Activated CD4-positive, alpha-beta T cell treated with anti-CD3 and anti-CD28 coated beads, Interleukin-2, amount 10 ng/mL, durations not matched to agents 24 days and 14 days (primary cell): ENCODE measurements around the gene LAMTOR1. TPM values are rescaled to one million over a fixed set of nuclear protein-coding genes. Genes with fewer than 3 reads are reported as not detected.
"Not testable (repeated sequence)": the region's sequence is repeated elsewhere in the genome, so short reads cannot be mapped to it uniquely, and the experiment has no call there.

Experiments used
- DNase-seq: peaks from one replicate; pipeline ENCODE4 v3.0.0; 2022
- H3K27ac Mint-ChIP-seq: one replicate; pipeline ENCODE4 v1.8.0; 2022; ENCODE audit warnings: mild to moderate bottlenecking, mixed read lengths
- H3K27me3 Mint-ChIP-seq: one replicate; pipeline ENCODE4 v1.8.0; 2022; ENCODE audit warnings: mixed read lengths
- H3K36me3 Mint-ChIP-seq: one replicate; pipeline ENCODE4 v1.8.0; 2022; ENCODE audit warnings: low read depth, mild to moderate bottlenecking, mixed read lengths
- H3K4me1 Mint-ChIP-seq: one replicate; pipeline ENCODE4 v1.8.0; 2021; ENCODE audit warnings: mixed read lengths
- H3K4me3 Mint-ChIP-seq: one replicate; pipeline ENCODE4 v1.8.0; 2022; ENCODE audit warnings: mild to moderate bottlenecking, moderate library complexity, mixed read lengths
- H3K9me3 Mint-ChIP-seq: one replicate; pipeline ENCODE4 v1.8.0; 2021; ENCODE audit warnings: mixed read lengths
- intact Hi-C: fragments of 100-400 bp; cut with micrococcal nuclease; formaldehyde crosslinking; loops from one replicate; pipeline ENCODE4 v1.15.1; 2023
- total RNA-seq: library from RNA; stranded (reverse); gene quantifications from 2 replicates; pipeline ENCODE4 v1.2.3, GENCODE V29; 2022

The LAMTOR1 gene
- 78.6 and 81.4 TPM in 2 replicates for total RNA-seq

DNA sequence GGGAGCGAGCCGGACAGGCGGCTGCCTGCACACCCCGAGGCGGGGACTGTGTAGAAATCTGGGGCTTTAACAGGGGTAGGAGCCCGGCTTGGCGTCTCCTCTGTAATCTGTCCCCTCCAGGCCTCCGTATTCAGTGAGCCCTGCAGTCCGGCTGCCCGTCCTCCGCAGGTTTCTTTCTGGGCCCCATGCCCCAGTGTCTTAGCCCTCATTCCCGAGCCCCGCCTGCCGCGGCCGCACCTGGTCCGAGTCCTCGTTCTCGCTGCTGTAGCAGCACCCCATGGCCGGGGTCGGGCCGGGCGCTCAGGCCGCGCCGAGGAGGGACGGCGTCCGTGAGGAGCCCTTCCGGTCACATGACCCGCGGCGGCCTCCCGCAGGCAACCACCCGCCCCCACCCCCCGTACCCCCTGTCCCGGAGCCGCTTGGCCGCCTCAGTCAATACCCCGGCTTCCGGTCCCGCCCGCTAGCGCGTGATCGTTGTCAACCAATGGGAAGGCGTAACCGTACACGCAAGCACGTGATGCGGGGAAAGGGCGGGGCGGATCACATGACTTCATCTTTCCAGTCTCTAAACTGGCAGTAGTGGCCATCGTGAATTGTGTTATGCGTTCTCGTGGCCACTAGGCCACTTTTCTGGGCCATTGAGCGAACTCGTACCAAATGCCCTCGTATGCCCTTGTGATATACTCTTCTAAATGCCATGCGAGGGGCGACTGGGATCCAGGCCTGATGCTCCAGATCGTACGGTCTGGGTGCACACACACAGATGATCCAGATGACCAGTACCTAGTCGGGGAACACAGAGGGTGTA is at the start of gene LAMTOR1:
LAMTOR1 (minus strand) TSS at position 352 of the 808 bp plus-strand sequence; CDS start at position 279, 73 bp downstream.
- peak within 1 kb of the TSS; percentile 94 for H3K27ac Mint-ChIP-seq
- peaks cover 32% of the 10 kb centered on the region for H3K36me3 Mint-ChIP-seq
- H3K9me3 Mint-ChIP-seq = no peaks in the 10 kb centered on the region
- H3K4me1 Mint-ChIP-seq = peaks cover 38% of the 10 kb centered on the region
- DNase-seq = peak; percentile 100
- intact Hi-C loops = loop anchor here (1.0 to 5.0 kb wide), 6 partner anchors 9 to 174 kb away; partner anchors contain the start of genes ANAPC15, LRRC51, NUMA1 and RNF121
- peak within 1 kb of the TSS; percentile 98 for H3K4me3 Mint-ChIP-seq
- H3K27me3 Mint-ChIP-seq = no peaks in the 10 kb centered on the region

DNA sequence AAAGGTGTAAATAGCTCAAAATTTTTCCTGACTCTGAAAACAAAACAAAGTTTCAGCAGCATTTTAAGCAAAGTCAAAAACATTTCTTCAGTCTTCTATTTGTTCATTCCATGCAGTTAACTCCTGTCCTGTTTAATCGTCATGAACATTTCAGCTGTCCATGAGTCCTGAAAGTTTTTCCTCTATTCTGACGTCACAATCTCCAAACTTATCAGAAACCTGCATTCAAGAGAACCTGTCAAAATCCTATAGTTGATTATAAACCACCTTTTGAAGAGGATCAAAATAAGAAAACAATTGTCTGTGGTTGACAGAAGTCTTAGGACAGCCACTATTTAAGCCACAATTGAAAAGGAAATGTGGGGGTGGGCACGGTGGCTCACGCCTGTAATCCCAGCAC is 47.8 kb upstream of the LAMTOR1 start:
- H3K4me1 Mint-ChIP-seq = no peaks in the 10 kb centered on the region
- DNase-seq = no peak
- intact Hi-C loops = no loop called here
- H3K27ac Mint-ChIP-seq = no peak overlapping the region
- no peaks in the 10 kb centered on the region for H3K36me3 Mint-ChIP-seq
- peaks cover 13% of the 10 kb centered on the region for H3K27me3 Mint-ChIP-seq
- no peak overlapping the region for H3K4me3 Mint-ChIP-seq
- H3K9me3 Mint-ChIP-seq = no peaks in the 10 kb centered on the region

DNA sequence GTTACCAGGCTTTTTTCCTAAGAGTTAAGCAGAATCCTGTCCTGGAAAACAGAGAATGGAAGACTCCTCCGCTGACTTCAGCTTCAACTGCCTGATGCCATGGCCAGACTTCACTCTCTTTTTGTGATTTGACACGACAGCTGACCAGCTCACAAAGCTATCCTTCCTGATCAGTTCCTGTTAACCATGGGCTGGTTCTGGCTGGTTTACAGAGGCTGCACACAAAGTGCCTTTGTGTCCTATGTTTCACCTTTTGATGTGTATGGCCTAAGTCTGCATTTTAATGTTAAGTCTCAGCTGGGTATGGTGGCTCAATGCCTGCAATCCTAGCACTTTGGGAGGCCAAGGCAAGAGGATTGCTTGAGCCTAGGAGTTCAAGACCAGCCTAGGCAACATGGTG is 43.5 kb upstream of the LAMTOR1 start:
- Mint-ChIP-seq H3K4me3 (no peak overlapping the region), H3K4me1 (peaks cover 10% of the 10 kb centered on the region), H3K27me3 (peaks cover 7% of the 10 kb centered on the region), H3K9me3 (no peaks in the 10 kb centered on the region), H3K27ac (no peak overlapping the region), H3K36me3 (no peaks in the 10 kb centered on the region)
- intact Hi-C loops = no loop called here
- no peak for DNase-seq

DNA sequence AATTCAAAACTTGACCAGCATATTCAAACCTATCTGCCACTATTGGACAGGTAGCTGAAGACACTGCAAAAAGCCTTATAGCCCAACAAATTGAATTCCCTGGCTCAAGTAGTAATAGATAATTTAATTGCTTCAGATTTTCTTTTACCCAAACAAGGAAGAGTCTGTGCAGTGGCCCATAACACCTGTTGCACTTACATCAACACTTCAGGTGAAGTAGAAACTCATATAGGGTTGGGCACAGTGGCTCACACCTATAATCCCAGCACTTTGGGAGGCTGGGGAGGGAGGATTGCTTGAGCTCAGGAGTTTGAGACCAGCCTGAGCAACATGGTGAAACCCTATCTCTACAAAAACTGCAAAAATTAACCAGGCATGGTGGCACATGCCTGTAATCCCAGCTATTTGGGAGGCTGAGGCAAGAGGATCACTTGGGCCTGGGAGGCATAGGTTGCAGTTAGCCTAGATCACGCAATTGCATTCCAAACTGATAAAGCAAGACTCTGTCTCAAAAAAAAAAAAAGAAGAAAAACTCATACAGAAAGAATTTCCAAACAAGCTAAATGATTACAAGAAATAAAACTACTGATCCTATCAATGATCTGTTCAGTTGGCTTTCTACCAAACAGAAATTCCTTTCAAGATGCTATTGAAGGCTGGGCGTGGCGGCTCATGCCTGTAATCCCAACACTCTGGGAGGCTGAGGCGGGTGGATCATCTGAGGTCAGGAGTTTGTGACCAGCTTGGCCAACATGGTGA is 41.9 kb upstream of the LAMTOR1 start:
- Mint-ChIP-seq H3K4me1 (peaks cover 22% of the 10 kb centered on the region), H3K36me3 (no peaks in the 10 kb centered on the region), H3K27ac (no peak overlapping the region), H3K9me3 (no peaks in the 10 kb centered on the region), H3K27me3 (peaks cover 5% of the 10 kb centered on the region), H3K4me3 (no peak overlapping the region)
- no peak for DNase-seq
- intact Hi-C loops = loop anchor here (1.0 to 5.0 kb wide), 2 partner anchors 43 to 120 kb away; partner anchors contain the start of gene LAMTOR1

DNA sequence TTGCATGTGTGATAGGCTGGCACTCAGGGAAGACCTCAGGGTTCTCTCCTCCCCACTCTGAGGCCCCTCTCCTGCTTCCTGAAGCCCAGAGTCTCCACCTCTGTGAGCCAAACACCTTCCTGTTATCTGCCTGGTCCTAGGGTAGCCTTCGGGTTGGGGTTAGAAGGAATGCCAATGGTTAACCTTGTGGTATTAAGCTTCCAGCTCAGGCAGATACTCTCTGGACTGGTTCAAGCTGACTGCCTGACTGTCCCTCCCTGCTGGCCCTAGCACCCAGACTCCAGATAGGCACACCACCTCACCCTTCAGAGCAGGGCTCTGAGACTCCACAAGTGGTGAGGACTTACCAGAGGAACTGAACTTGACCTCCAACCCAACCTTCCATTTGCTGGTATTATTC is 39.4 kb upstream of the LAMTOR1 start:
- H3K27ac Mint-ChIP-seq, H3K36me3 Mint-ChIP-seq, H3K9me3 Mint-ChIP-seq, DNase-seq, H3K27me3 Mint-ChIP-seq, H3K4me3 Mint-ChIP-seq: not testable (repeated sequence)
- H3K4me1 Mint-ChIP-seq = peaks cover 25% of the 10 kb centered on the region
- intact Hi-C loops = loop anchor here (5.0 kb wide), 1 partner anchor 40 kb away; the partner anchor contains the start of gene LAMTOR1

DNA sequence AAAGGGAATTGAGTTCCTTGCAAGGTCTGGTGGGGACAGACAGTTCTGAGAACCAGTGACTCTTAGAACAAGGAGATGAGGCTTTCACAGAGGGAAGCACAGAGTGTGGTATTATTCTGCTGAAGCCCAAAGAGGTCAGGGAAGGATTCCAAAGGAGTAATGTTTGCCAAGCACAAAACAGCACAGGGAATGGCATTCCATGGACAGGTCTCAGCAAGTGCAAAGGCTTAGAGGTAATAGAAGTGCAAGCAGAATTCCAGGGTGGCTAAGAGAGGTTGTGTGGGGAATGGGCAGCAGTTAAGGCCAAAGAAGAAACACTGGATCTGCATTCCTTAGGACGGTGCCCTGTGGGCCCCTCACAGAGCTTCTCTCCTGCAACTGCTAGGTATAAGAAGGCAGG is 39.0 kb upstream of the LAMTOR1 start:
- not testable (repeated sequence) for H3K9me3 Mint-ChIP-seq, H3K27ac Mint-ChIP-seq, H3K27me3 Mint-ChIP-seq, DNase-seq, H3K4me3 Mint-ChIP-seq, H3K36me3 Mint-ChIP-seq
- H3K4me1 Mint-ChIP-seq = peaks cover 25% of the 10 kb centered on the region
- intact Hi-C loops = loop anchor here (5.0 kb wide), 1 partner anchor 40 kb away; the partner anchor contains the start of gene LAMTOR1

DNA sequence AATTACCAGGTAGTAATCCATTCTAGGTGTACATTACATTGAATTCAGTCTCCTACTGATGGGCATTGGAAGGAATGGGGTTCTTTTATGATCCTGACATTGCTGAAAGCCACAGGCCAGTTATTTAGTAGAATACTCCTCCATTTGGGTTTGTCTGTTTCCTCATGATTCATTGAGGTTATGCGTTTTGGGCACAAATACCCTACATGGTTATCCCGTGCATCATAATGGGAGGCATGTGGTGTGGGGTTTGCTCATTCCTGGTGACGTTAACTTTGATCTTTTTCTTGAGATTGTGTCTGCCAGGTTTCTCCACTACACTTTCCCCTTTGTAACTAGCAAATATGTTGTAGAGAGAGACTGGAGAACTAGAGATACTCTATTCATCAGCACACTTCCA is 38.0 kb upstream of the LAMTOR1 start:
- peaks cover 27% of the 10 kb centered on the region for H3K4me1 Mint-ChIP-seq
- H3K27me3 Mint-ChIP-seq = peaks cover 2% of the 10 kb centered on the region
- H3K9me3 Mint-ChIP-seq = no peaks in the 10 kb centered on the region
- intact Hi-C loops = loop anchor here (1.0 to 5.0 kb wide), 2 partner anchors 29 to 39 kb away; partner anchors contain the start of genes ANAPC15 and LAMTOR1
- peak overlapping the region; percentile 60 for H3K27ac Mint-ChIP-seq
- H3K4me3 Mint-ChIP-seq = peak overlapping the region; percentile 18
- DNase-seq = peak; percentile 70
- H3K36me3 Mint-ChIP-seq = no peaks in the 10 kb centered on the region

DNA sequence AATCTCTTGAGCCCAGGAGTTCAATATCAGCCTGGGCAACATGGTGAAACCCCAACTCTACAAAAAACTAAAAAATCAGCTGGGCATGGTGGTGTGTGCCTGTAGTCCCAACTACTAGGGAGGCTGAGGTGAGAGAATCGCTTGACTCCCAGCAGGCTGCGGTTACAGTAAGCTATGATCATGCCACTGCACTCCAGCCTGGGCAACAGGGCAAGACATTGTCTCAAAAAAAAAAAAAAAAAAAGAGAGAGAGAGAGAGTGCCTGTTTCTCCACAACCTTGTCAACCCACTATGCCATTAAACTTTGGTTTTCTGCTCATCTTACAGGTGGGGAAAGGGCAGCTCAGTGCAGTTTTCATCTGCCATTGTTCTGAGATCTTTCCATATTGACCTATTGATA is 37.6 kb upstream of the LAMTOR1 start:
- H3K27ac Mint-ChIP-seq = peak overlapping the region; percentile 60
- no peak for DNase-seq
- H3K4me3 Mint-ChIP-seq = peak overlapping the region; percentile 18
- no peaks in the 10 kb centered on the region for H3K9me3 Mint-ChIP-seq
- peaks cover 27% of the 10 kb centered on the region for H3K4me1 Mint-ChIP-seq
- intact Hi-C loops = loop anchor here (1.0 to 5.0 kb wide), 2 partner anchors 28 to 38 kb away; partner anchors contain the start of genes ANAPC15 and LAMTOR1
- peaks cover 2% of the 10 kb centered on the region for H3K27me3 Mint-ChIP-seq
- no peaks in the 10 kb centered on the region for H3K36me3 Mint-ChIP-seq

DNA sequence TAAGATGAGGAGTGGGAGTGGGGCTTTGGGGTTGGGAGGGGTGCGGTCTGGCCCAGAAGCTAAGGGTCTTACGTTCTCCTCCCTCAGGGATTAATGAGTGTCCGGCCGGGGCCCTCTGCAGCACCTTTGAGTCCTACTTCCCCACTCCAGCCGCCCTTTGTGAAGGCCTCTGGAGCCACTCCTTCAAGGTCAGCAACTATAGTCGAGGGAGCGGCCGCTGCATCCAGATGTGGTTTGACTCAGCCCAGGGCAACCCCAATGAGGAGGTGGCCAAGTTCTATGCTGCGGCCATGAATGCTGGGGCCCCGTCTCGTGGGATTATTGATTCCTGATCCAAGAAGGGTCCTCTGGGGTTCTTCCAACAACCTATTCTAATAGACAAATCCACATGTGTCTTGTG is 36.4 kb upstream of the LAMTOR1 start:
- intact Hi-C loops = no loop called here
- Mint-ChIP-seq H3K27me3 (peaks cover 2% of the 10 kb centered on the region), H3K36me3 (no peaks in the 10 kb centered on the region), H3K9me3 (no peaks in the 10 kb centered on the region), H3K27ac (no peak overlapping the region), H3K4me1 (peaks cover 27% of the 10 kb centered on the region), H3K4me3 (no peak overlapping the region)
- DNase-seq = no peak

DNA sequence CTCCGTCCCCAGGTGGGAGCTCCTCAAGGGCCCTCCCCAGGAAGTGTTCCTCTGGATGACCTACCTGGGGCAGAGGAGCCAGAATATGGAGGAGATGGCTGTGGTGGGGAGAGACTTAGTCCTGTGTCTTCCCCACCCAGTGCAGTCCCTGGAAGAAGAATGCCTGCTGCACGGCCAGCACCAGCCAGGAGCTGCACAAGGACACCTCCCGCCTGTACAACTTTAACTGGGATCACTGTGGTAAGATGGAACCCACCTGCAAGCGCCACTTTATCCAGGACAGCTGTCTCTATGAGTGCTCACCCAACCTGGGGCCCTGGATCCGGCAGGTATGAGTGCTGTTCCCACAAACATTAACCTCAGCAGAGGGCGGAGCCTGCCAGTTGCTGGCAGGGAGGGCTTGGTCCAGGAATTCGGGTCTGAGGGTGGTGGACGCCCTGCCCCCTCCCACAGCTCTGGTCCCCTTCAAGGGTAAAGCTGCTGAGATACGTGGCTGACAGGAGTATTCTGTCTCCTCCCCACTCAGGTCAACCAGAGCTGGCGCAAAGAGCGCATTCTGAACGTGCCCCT is 35.8 kb upstream of the LAMTOR1 start:
- DNase-seq = no peak
- Mint-ChIP-seq H3K4me3 (no peak overlapping the region), H3K27ac (no peak overlapping the region), H3K4me1 (peaks cover 26% of the 10 kb centered on the region), H3K27me3 (peaks cover 3% of the 10 kb centered on the region), H3K9me3 (no peaks in the 10 kb centered on the region), H3K36me3 (no peaks in the 10 kb centered on the region)
- intact Hi-C loops = no loop called here

DNA sequence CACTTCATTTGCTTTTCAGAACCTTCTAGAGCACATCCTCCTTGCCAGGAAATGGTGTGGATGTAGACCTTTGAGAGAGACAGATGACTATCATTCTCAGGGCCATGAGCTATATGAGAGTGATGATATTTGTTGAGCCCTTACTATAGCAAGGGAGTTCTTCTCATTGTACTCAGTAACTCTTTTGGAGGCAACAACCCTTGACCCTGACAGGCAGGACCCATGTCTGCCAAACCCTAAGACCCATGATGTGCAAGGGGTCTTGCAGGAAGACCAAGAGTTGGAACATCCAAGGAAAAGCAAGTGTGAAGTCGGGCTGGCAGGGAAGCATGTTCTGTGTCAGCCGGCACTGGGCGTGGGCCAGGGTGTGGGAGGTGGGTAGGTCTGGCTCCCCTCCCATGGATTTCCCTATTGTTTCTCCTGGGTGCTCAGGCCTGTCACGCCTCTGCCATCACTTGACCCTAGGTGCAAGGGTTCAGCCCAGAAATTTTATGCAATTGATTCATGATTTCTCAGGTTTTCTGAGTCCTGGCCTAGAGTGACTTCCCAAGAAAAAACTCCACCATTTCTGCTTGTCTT is 33.7 kb upstream of the LAMTOR1 start:
- H3K27me3 Mint-ChIP-seq = peaks cover 19% of the 10 kb centered on the region
- peaks cover 19% of the 10 kb centered on the region for H3K4me1 Mint-ChIP-seq
- intact Hi-C loops = no loop called here
- no peak overlapping the region for H3K4me3 Mint-ChIP-seq
- peak overlapping the region; percentile 53 for H3K27ac Mint-ChIP-seq
- H3K9me3 Mint-ChIP-seq = no peaks in the 10 kb centered on the region
- no peaks in the 10 kb centered on the region for H3K36me3 Mint-ChIP-seq
- DNase-seq = no peak

DNA sequence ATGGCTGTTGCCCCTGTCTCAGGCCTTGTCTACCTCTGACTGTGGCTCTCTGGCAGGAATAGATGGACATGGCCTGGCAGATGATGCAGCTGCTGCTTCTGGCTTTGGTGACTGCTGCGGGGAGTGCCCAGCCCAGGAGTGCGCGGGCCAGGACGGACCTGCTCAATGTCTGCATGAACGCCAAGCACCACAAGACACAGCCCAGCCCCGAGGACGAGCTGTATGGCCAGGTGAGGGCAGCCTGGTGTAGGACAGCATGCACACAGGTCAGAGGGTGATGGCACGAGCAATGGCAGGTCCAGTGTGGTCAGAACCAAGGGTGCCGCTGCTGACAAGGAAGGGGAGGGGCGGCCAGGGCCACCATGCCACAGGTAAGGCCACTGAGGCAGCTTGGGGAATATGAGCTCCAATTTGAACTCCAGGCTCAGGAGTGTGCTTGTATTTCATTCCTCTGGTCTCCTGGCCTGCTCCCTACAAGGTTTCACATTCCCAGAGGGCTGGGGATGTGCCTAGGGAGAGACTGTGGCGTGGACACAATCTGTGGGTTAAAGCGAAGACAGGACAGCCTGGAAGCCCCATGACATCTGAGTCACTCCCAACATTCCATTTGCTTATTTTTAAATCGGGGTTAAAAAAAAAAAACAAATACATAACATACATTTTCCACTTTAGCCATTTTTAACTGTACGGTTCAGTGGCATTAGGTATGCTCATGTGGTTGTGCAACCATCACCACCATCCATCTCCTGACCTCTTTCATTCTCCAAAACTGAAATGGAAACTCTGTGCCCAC is 33.0 kb upstream of the LAMTOR1 start:
- no peak overlapping the region for H3K4me3 Mint-ChIP-seq
- peaks cover 12% of the 10 kb centered on the region for H3K4me1 Mint-ChIP-seq
- no peaks in the 10 kb centered on the region for H3K36me3 Mint-ChIP-seq
- DNase-seq = no peak
- intact Hi-C loops = no loop called here
- no peaks in the 10 kb centered on the region for H3K9me3 Mint-ChIP-seq
- H3K27me3 Mint-ChIP-seq = peaks cover 22% of the 10 kb centered on the region
- H3K27ac Mint-ChIP-seq = no peak overlapping the region

DNA sequence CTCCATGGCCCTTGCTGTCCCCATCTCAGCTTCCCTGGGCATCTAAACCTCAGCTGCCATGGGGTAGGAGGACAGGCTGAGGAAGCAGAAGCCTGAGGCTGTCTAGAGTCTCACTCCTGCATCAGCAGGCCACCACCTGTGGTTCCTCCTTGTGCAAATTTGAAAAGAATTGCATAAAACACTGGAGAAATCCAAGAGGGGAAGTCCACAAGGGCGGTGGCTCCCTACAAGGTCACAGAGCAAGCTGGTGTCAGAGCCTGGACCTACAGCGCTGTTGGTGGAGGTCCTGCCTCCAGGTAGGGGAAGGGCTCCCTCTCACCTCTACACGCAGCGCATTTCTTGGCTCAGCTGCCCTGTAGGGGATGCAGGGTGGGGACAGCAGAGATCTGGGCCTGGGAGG is 32.4 kb upstream of the LAMTOR1 start, which contains the start of gene FOLR3:
FOLR3 (plus strand) TSS at position 253 of the 400 bp plus-strand sequence. CDS start 228 bp downstream, outside the sequence.
- H3K4me3 Mint-ChIP-seq, H3K27ac Mint-ChIP-seq, DNase-seq, H3K9me3 Mint-ChIP-seq, H3K36me3 Mint-ChIP-seq, intact Hi-C loops, H3K4me1 Mint-ChIP-seq: not testable (repeated sequence)
- peaks cover 22% of the 10 kb centered on the region for H3K27me3 Mint-ChIP-seq
